ENCODE measurements around the gene ZNF611. TPM values are rescaled to one million over a fixed set of nuclear protein-coding genes. Genes with fewer than 3 reads are reported as not detected.
A peak's percentile ranks its signal among the peaks of the same experiment; 100 is the strongest.

The ZNF611 gene
- total and polyA plus RNA-seq, 9 of the 15 experiments (the other 6 are each of a cell fraction or from before 2014, with no cell fraction given) = 3.7 to 29.6 (median 12.8) TPM

DNA sequence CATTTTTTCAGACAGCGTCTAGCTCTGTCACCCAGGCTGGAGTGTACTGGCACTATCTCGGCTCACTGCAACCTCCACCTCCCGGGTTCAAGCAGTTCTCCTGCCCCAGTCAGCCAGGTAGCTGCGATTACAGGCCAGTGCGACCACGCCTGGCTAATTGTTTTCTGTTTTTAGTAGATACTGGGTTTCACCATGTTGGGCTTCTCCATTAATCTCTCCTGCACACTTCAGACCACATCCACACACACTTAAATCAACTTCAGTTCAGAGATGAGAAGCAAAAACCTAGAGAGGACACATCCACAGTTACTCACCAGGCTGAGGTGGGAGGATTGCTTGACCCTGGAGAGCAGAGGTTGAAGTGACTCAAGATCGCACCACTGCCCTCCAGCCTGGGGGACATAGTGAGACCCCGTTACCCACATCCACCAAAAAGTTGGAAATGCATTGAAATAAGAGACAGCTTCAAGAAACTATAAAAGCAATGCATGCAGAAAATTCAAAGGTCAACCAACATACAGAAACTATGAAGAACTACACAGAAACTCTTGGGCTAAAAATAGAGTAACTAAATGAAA is 42.3 kb downstream of the ZNF611 start (continued):
- TF ChIP-seq, protein P1, sequence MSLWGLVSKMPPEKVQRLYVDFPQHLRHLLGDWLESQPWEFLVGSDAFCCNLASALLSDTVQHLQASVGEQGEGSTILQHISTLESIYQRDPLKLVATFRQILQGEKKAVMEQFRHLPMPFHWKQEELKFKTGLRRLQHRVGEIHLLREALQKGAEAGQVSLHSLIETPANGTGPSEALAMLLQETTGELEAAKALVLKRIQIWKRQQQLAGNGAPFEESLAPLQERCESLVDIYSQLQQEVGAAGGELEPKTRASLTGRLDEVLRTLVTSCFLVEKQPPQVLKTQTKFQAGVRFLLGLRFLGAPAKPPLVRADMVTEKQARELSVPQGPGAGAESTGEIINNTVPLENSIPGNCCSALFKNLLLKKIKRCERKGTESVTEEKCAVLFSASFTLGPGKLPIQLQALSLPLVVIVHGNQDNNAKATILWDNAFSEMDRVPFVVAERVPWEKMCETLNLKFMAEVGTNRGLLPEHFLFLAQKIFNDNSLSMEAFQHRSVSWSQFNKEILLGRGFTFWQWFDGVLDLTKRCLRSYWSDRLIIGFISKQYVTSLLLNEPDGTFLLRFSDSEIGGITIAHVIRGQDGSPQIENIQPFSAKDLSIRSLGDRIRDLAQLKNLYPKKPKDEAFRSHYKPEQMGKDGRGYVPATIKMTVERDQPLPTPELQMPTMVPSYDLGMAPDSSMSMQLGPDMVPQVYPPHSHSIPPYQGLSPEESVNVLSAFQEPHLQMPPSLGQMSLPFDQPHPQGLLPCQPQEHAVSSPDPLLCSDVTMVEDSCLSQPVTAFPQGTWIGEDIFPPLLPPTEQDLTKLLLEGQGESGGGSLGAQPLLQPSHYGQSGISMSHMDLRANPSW (CRISPR knock-in tag; IDR thresholded peaks at IDR 0.05) = no peak
- peak; percentile 98 for TF ChIP-seq CBFA2T3 (IDR thresholded peaks at IDR 0.05)
- no peak for TF ChIP-seq ZNF23 (CRISPR knock-in tag; IDR thresholded peaks at IDR 0.05)
- peak; percentile 87 for TF ChIP-seq POLR2AphosphoS5 (IDR thresholded peaks at IDR 0.05; ENCODE audit: control insufficient read depth, insufficient read depth, low read depth, low read length)
- TF ChIP-seq, protein P2, sequence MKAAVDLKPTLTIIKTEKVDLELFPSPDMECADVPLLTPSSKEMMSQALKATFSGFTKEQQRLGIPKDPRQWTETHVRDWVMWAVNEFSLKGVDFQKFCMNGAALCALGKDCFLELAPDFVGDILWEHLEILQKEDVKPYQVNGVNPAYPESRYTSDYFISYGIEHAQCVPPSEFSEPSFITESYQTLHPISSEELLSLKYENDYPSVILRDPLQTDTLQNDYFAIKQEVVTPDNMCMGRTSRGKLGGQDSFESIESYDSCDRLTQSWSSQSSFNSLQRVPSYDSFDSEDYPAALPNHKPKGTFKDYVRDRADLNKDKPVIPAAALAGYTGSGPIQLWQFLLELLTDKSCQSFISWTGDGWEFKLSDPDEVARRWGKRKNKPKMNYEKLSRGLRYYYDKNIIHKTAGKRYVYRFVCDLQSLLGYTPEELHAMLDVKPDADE (conservative IDR thresholded peaks at IDR 0.05; ENCODE audit: control insufficient read depth, low read depth, low read length) = peak; percentile 42; the same call in 1 of the 2 replicates
- peak in 1 of 2 experiments; percentile 72; a peak in 1 of 4 replicates for TF ChIP-seq RCOR1 (IDR thresholded peaks at IDR 0.05; ENCODE audit: borderline replicate concordance in 1 of 2, low read depth in 2 of 2, low read length in 2 of 2)
- peak; percentile 95 for TF ChIP-seq CBFA2T2 (conservative IDR thresholded peaks at IDR 0.05)
- peak; percentile 78 for TF ChIP-seq STAT5A (IDR thresholded peaks at IDR 0.05; ENCODE audit: borderline replicate concordance, low read length)
- peak; percentile 63; the same call in 1 of the 2 replicates for TF ChIP-seq NCOA1 (IDR thresholded peaks at IDR 0.05; ENCODE audit: low read depth)
- TF ChIP-seq HLTF (IDR thresholded peaks at IDR 0.05) = no peak
- TF ChIP-seq, protein P3, sequence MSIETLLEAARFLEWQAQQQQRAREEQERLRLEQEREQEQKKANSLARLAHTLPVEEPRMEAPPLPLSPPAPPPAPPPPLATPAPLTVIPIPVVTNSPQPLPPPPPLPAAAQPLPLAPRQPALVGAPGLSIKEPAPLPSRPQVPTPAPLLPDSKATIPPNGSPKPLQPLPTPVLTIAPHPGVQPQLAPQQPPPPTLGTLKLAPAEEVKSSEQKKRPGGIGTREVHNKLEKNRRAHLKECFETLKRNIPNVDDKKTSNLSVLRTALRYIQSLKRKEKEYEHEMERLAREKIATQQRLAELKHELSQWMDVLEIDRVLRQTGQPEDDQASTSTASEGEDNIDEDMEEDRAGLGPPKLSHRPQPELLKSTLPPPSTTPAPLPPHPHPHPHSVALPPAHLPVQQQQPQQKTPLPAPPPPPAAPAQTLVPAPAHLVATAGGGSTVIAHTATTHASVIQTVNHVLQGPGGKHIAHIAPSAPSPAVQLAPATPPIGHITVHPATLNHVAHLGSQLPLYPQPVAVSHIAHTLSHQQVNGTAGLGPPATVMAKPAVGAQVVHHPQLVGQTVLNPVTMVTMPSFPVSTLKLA (conservative IDR thresholded peaks at IDR 0.05) = peak in 1 of 2 experiments; percentile 20; a peak in 1 of 4 replicates
- TF ChIP-seq ZNF717 (CRISPR knock-in tag; IDR thresholded peaks at IDR 0.05) = no peak
- no peak for TF ChIP-seq NONO (IDR thresholded peaks at IDR 0.05; ENCODE audit: low read depth in 2 of 2, low read length in 1 of 2)
- TF ChIP-seq, protein P4, sequence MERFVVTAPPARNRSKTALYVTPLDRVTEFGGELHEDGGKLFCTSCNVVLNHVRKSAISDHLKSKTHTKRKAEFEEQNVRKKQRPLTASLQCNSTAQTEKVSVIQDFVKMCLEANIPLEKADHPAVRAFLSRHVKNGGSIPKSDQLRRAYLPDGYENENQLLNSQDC (CRISPR knock-in tag; IDR thresholded peaks at IDR 0.05) = no peak
- peak; percentile 62; the same call in 1 of the 2 replicates for TF ChIP-seq CC2D1A (IDR thresholded peaks at IDR 0.05)
- TF ChIP-seq PHF21A (IDR thresholded peaks at IDR 0.05; ENCODE audit: borderline replicate concordance, low read depth) = no peak
- 0 out of 2 replicates have a peak, but pooled peaks have one; percentile 47 for TF ChIP-seq HDAC2 (IDR thresholded peaks at IDR 0.05)
- TF ChIP-seq ZBTB7A (IDR thresholded peaks at IDR 0.05; ENCODE audit: borderline replicate concordance, control insufficient read depth, low read depth, low read length) = peak; percentile 89
- TF ChIP-seq TRIM24 (IDR thresholded peaks at IDR 0.05) = peak; percentile 83 to 90
- TF ChIP-seq, protein P5, sequence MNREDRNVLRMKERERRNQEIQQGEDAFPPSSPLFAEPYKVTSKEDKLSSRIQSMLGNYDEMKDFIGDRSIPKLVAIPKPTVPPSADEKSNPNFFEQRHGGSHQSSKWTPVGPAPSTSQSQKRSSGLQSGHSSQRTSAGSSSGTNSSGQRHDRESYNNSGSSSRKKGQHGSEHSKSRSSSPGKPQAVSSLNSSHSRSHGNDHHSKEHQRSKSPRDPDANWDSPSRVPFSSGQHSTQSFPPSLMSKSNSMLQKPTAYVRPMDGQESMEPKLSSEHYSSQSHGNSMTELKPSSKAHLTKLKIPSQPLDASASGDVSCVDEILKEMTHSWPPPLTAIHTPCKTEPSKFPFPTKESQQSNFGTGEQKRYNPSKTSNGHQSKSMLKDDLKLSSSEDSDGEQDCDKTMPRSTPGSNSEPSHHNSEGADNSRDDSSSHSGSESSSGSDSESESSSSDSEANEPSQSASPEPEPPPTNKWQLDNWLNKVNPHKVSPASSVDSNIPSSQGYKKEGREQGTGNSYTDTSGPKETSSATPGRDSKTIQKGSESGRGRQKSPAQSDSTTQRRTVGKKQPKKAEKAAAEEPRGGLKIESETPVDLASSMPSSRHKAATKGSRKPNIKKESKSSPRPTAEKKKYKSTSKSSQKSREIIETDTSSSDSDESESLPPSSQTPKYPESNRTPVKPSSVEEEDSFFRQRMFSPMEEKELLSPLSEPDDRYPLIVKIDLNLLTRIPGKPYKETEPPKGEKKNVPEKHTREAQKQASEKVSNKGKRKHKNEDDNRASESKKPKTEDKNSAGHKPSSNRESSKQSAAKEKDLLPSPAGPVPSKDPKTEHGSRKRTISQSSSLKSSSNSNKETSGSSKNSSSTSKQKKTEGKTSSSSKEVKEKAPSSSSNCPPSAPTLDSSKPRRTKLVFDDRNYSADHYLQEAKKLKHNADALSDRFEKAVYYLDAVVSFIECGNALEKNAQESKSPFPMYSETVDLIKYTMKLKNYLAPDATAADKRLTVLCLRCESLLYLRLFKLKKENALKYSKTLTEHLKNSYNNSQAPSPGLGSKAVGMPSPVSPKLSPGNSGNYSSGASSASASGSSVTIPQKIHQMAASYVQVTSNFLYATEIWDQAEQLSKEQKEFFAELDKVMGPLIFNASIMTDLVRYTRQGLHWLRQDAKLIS (CRISPR knock-in tag; IDR thresholded peaks at IDR 0.05) = no peak

All from K562 (cell line).